Stimulated activated CD8-positive, alpha-beta memory T cell treated with anti-CD3 and anti-CD28 coated beads, Interleukin-7, amount 100 ng/mL, for 1 hour (primary cell): ENCODE results near the gene SULT1C2.

Experiments used
- DNase-seq, 2 donors: peaks; one replicate each; pipeline ENCODE4 v3.0.0-alpha.2; 2020; ENCODE audit warnings: low read depth in 2 of 2

The SULT1C2 gene

DNA sequence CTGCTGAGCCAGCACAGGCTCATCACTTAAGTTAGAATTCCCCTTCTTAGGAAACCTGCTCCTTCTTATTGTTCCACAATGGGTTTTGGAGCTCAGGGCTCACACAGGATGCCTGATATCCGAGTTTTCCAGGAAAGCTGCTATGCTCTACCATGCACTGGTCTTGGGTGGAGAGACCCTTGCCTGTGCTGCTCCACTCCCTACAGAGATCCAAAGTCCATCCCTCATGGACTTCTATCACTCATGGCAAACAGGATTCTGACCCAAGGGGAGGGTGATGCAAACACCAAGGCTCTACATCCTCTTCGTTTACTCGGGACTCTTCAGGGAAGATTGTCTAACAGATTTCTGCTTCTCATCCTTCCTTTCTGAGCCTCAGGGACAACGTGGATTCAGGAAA lies 5.2 kb downstream of the SULT1C2 start:
- no peak for DNase-seq

GRCh38 chr2:108297436-108298141 lies 8.9 kb downstream of the SULT1C2 start:
- DNase-seq, result no peak

GRCh38 chr2:108301558-108301957 lies 12.9 kb downstream of the SULT1C2 start:
- DNase-seq, result no peak

- no peak for DNase-seq
Observed at GRCh38 chr2:108304975-108305374, 16.3 kb downstream of the SULT1C2 start.

DNA sequence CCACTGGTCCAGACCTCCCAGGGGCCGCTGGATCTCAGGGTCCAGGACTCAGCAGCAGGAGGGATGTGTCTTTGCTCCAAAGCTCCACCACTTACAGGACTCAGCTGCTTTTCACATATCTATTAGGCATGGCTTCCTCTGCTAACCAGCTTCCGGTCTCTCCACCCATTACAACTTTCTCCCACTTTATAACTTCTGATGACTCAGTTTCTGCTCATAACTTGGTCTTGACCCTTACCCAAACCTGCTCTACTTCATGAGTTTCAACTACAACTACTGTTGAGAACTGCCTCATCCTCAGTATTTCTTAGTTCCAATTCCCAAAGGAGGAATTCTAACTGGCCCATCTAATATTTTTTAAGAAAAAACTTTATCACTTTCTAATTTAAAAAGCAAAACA lies 17.2 kb downstream of the SULT1C2 start:
- no peak for DNase-seq

DNA sequence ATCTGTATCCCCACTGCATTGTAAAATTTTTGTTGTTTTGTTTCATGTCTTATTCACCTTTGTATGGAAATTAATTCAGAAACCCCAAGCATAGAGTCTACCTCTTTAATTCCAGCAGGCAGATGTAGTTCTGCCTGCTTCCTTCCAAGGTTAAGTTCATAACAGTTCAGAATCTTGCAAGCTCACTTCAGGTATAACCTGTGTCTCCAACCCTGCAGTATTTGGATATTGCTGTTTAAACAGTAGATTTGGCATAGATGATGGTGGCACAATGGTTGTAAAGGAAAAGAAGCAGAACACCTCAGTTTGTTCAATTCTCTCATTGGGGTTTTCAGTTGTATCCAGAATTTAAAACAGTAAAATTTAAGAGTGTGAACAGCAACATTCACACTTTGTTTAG lies 21.2 kb downstream of the SULT1C2 start:
- DNase-seq, result no peak

DNA sequence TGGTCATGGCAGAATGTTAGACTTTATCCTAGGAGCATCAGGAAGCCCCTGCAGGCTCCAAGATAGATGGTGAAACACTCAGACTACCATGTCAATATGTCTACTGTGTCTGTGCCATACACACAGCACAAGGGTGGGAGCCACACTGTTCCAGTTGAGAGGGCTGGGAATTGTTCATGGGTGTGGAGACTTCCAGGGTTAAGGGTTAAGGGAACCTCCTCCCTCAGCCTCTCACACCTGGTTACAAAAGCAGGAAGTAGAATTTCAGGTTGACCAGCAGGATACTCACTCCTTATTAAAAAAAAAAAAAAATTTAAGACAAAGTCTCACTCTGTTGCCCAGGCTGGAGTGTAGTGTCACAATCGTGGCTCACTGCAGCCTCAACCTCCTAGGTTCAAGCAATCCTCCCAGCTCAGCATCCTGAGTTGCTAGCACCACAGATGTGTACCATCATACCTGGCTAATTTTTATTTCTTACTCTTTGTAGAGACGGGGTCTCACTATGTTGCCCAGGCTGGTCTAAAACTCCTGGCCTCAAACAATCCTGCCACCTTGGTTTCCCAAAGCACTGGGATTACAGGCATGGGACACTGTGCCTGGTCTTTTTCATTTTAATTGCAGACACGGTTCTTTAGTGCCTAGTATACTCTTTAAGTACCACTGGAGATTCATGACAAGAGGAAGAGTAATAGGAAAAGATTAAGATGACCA lies 26.0 kb downstream of the SULT1C2 start:
- DNase-seq, result no peak

GRCh38 chr2:108315444-108315934 lies 26.8 kb downstream of the SULT1C2 start:
- DNase-seq, result no peak

- DNase-seq, result no peak
Observed at GRCh38 chr2:108316033-108316432, 27.3 kb downstream of the SULT1C2 start.

DNA sequence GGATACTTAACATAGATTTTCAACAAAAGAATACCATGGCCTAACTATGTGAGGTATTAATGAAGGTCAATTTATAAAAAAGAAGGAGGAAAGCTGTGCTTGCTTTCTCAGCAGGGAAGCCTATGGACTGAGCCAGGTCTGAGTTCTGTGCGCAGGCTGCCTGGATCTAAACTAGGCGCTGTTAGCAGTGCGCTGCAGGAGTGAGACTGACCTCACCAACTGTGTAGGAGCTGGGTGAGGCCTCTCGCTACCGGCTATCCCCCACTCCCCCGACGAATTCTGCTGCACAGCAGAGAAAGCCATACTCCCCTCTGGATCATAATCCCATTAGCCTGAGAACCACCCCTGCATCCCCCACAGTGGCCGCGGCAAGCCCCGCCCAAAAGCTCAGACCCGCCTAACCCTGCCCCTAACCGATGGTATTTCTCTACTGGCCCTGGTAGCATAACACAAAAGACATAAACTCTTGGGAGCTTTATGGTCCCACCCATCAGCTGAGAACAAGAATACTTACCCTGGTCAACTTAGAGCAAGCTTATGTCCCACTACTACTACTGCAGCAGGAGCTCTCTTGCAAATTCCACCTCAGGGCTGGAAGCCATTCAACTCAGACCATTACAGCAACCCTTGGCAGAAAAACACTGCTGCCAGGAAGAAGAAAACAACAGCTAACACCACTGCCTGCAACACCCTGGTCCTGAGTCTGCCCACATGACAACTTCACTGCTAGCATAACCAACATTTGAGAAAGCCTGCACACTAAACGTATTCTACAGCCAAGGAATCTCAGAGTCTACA lies 28.0 kb downstream of the SULT1C2 start:
- DNase-seq, result no peak

DNA sequence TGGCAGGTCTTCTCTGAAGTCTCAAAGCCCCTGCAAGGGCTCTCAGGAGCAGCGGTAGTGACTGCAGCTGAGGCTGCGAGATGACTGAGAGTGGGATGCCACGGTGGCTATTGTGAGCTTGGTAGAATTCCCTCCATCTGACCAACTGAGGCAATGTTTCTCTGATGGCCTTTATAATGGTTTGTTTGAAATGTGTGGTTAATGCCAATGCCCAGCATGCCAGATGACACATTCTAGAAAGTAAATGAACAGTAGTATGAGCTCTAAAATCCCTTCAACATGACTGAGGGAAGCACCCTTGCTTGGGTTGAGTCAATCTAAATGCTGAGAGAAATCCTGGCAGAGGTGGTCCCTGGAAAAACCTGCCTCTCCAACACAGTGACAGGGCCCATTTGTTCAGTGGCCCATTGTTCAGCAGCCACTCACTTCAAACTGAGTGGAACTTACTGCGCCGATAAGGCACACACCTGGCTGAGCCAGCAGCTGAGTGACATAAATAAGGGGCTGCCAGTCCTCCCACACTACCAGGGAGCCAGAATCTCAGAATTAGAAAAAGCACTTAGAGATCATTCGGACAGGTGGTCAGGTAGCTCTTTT lies 31.7 kb downstream of the SULT1C2 start:
- no peak for DNase-seq

GRCh38 chr2:108323619-108324018 lies 34.9 kb downstream of the SULT1C2 start:
- DNase-seq, result no peak

GRCh38 chr2:108324531-108325255 lies 36.0 kb downstream of the SULT1C2 start:
- DNase-seq, result no peak

GRCh38 chr2:108325756-108326155 lies 37.1 kb downstream of the SULT1C2 start:
- DNase-seq, result no peak

DNA sequence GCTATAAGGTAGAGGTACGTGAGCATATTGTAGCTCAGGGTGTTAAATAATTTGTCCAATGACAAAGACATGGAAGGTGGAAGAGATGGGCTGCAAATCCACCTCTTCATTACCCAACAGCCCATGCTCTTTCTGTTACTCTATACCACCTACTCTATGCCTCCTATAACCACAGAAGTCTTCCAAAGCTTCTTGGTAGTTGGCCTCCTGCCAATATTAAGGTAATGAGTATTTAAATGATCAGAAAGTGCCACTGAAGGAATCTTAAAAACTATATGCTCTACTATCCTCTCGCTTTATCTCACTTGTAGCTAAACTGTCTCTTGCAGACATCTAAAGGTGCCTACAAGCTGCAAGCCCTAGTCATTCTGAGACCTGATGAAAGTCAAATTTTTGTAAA lies 41.1 kb downstream of the SULT1C2 start:
- DNase-seq, result no peak

GRCh38 chr2:108330979-108331378 lies 42.3 kb downstream of the SULT1C2 start:
- no peak for DNase-seq

- DNase-seq, result no peak
Observed at GRCh38 chr2:108345951-108346350, 57.3 kb downstream of the SULT1C2 start.

DNA sequence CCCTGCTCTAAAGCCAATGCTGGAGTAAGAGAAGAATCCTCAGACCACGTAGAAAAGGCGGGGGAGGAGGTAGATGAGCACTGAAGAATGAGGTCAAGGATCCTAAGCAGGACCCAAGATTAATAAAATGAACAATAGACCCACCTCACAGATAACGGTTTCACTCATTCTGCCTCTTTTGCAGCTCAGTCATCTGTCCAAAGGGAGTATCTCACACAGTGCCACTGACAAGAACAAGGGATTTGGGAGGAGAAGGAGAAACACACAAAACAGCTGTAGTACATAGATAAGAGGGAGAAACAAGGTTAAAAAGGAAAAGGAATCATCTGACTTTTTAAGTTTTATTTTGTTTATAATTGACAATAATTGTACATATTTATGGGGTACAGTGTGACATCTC lies 58.1 kb downstream of the SULT1C2 start:
- DNase-seq, result no peak

DNA sequence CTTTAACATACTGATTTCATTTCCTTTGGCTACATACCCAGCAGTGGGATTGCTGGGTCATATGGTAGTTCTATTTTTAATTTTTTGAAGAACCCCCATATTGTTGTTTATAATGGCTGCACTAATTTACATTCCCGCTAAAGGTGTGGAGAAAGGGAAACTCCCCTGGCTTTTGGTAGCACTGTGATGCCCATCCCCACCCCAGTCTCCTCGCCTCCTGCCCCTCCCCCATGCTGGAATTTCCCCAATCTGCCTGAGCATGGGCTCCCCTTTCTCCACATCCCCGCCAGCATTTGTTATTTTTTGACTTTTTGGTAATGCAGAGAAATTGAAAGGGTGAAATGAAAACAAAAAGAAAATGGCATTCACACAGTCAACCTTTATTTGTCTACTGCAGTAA lies 59.1 kb downstream of the SULT1C2 start:
- no peak for DNase-seq

DNA sequence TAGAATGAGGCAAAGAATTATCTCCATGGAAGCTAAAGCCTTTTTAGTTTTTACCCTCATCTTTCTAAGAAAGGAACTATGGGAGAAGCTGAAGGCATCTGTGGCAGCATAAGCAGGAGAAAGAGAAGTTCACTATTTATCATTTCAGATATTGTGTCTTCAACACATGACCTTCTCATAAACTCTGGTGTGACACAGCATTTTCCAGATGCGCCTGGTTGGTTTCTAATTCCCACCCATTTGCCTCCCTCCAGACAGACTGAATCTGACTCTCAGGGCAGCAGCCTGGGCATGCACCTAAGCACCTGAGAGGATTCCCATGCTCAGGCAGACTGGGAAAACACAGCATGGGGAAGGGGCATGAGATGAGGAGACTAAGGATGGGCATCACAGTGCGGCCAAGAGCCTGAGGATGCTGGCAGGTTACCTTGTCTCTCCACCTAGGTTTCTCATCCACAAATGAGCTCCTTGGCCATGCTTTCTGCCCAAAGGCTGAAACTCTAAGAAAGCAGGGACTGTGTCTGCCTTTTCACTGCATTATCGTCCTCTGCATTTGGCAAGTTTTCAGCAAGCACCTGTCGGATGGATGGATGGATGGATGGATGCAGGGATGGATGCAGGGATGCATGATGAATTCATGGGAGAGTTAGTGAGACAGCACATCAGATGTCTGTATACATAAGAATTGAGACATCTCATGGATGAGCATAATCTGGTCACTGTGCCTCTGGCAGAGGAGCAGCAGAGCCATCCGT lies 60.3 kb downstream of the SULT1C2 start:
- no peak for DNase-seq

DNA sequence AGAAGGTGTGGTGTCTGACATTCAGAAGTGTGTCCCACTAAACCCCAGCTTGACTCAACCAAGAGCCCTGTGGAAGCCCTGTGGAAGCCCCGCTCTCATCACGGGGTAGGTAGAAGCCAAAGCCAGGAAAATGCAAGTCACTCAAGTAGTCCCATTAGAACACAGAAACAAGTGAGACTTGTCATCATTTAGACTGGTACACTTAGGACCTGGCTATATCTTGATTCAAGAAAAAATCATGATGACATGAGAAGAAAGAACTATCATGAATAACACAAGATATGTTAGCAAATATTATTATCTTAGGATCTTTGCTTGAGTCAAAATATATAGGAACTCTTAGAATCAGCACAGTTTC lies 60.9 kb downstream of the SULT1C2 start:
- no peak for DNase-seq
